MM.1S (cell line): ENCODE data around the gene SMURF1.

Experiments used
- DNase-seq: peaks from one replicate; pipeline ENCODE4 v3.0.0-alpha.2; 2015
- H2AFZ ChIP-seq: fragments of 300-600 bp; sonication (generic); 2 replicates; pipeline ENCODE4 v1.6.0; 2016; ENCODE audit warnings: antibody characterized with exemption, low read length
- H3F3A ChIP-seq: fragments of 300-600 bp; sonication (generic); 2 replicates; pipeline ENCODE4 v1.6.1; 2016; ENCODE audit warnings: mild to moderate bottlenecking, antibody characterized with exemption, low read length, moderate library complexity, mixed read lengths; ENCODE audit not compliant: insufficient read depth
- H3K27ac ChIP-seq: fragments of 300-600 bp; sonication (generic); 2 replicates; pipeline ENCODE4 v1.5.1; 2016; ENCODE audit warnings: mild to moderate bottlenecking, low read length
- H3K27me3 ChIP-seq: fragments of 300-600 bp; sonication (generic); replicated peaks from 2 replicates; pipeline ENCODE4 v1.6.0; 2016; ENCODE audit warnings: low read length; ENCODE audit not compliant: insufficient read depth
- H3K36me3 ChIP-seq: fragments of 300-600 bp; sonication (generic); replicated peaks from 2 replicates; pipeline ENCODE4 v1.6.1; 2016; ENCODE audit warnings: mild to moderate bottlenecking, low read length, mixed read lengths; ENCODE audit not compliant: insufficient read depth
- H3K4me1 ChIP-seq: fragments of 300-600 bp; sonication (generic); 2 replicates; pipeline ENCODE4 v1.6.1; 2016; ENCODE audit warnings: low read length, mixed read lengths
- H3K4me2 ChIP-seq: fragments of 300-600 bp; sonication (generic); 2 replicates; pipeline ENCODE4 v1.6.0; 2016; ENCODE audit warnings: low read depth, low read length
- H3K4me3 ChIP-seq: fragments of 300-600 bp; sonication (generic); 2 replicates; pipeline ENCODE4 v1.5.1; 2016; ENCODE audit warnings: low read length, mixed read lengths
- H3K79me2 ChIP-seq: fragments of 300-600 bp; sonication (generic); 2 replicates; pipeline ENCODE4 v1.6.1; 2016; ENCODE audit warnings: mixed run types, low read length, mixed read lengths
- H3K9ac ChIP-seq: fragments of 300-600 bp; sonication (generic); 2 replicates; pipeline ENCODE4 v1.6.1; 2016; ENCODE audit warnings: low read length, mixed read lengths
- H3K9me2 ChIP-seq: fragments of 300-600 bp; sonication (generic); replicated peaks from 2 replicates; pipeline ENCODE4 v1.6.1; 2016; ENCODE audit warnings: mild to moderate bottlenecking, low read length, mixed read lengths; ENCODE audit not compliant: insufficient read depth
- H3K9me3 ChIP-seq: fragments of 300-600 bp; sonication (generic); replicated peaks from 2 replicates; pipeline ENCODE4 v1.6.1; 2016; ENCODE audit warnings: mild to moderate bottlenecking, low read length, mixed read lengths; ENCODE audit not compliant: insufficient read depth
- H4K20me1 ChIP-seq: fragments of 300-600 bp; sonication (generic); 2 replicates; pipeline ENCODE4 v1.6.1; 2016; ENCODE audit warnings: mild to moderate bottlenecking, low read length, moderate library complexity, mixed read lengths; ENCODE audit not compliant: insufficient read depth
- EZH2 ChIP-seq: fragments of 300-600 bp; sonication (generic); optimal IDR thresholded peaks from 2 replicates; pipeline ENCODE3; 2017; ENCODE audit warnings: low read depth, mild to moderate bottlenecking, antibody characterized with exemption, low read length, mixed read lengths
- EZH2phosphoT487 ChIP-seq: fragments of 300-600 bp; sonication (generic); IDR thresholded peaks from 2 replicates; pipeline ENCODE4 v1.6.1; 2018; ENCODE audit warnings: antibody characterized with exemption, low read length
- TF ChIP-seq, protein P1 (sequence below): fragments of 300-600 bp; sonication (generic); IDR thresholded peaks from 2 replicates; pipeline ENCODE4 v1.5.1; 2016; ENCODE audit warnings: antibody characterized with exemption, low read length, mixed read lengths

SMURF1 gene

DNA sequence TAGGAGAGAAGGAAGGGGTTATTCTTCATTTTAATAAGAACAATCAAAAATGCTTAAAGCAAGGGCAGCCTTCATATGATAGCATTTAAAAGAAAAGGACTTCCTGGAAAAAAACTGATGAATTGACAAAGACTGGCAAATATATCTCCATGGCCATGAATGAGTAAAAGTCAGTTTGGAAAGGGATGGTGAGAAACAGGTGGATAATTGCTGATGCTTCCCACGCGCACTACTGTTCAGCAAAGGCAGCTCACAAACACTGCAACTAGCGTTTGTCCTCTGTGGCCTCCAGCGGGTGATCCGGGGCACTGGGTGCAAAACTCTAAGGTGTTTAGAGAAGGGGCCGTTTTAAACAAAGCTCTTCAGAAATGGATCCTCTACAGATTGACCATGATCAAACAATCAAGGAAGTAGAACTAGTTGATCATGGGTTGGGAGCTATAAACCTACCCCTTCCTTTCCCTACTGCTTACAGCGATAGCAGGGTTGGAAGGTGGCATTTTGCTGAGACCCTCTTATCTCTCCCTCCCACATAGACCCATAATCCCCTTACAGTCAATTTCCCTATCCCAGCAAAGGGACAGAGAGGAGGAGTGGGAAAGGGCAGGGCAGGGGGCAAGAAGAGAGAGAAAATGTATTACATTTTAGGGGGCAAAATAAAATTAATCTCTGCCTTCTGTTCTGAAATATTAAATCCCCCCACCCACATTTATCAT lies 53.8 kb downstream of the SMURF1 start:
- Histone ChIP-seq H3K4me3 (no peak overlapping the region), H3K27me3 (no peaks in the 10 kb centered on the region), H3K79me2 (peaks cover 46% of the 10 kb centered on the region), H2AFZ (no peak overlapping the region), H3K36me3 (no peaks in the 10 kb centered on the region), H4K20me1 (no peaks in the 10 kb centered on the region; the same call in 1 of the 2 replicates), H3K4me1 (no peaks in the 10 kb centered on the region), H3K9ac (no peak overlapping the region), H3K4me2 (no peak overlapping the region), H3K9me2 (no peaks in the 10 kb centered on the region), H3K9me3 (no peaks in the 10 kb centered on the region), H3F3A (no peaks in the 10 kb centered on the region), H3K27ac (no peak overlapping the region)
- TF ChIP-seq EZH2 (no peak), EZH2phosphoT487 (no peak)
- TF ChIP-seq, protein P1, sequence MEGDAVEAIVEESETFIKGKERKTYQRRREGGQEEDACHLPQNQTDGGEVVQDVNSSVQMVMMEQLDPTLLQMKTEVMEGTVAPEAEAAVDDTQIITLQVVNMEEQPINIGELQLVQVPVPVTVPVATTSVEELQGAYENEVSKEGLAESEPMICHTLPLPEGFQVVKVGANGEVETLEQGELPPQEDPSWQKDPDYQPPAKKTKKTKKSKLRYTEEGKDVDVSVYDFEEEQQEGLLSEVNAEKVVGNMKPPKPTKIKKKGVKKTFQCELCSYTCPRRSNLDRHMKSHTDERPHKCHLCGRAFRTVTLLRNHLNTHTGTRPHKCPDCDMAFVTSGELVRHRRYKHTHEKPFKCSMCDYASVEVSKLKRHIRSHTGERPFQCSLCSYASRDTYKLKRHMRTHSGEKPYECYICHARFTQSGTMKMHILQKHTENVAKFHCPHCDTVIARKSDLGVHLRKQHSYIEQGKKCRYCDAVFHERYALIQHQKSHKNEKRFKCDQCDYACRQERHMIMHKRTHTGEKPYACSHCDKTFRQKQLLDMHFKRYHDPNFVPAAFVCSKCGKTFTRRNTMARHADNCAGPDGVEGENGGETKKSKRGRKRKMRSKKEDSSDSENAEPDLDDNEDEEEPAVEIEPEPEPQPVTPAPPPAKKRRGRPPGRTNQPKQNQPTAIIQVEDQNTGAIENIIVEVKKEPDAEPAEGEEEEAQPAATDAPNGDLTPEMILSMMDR: no peak
- DNase-seq: no peak

DNA sequence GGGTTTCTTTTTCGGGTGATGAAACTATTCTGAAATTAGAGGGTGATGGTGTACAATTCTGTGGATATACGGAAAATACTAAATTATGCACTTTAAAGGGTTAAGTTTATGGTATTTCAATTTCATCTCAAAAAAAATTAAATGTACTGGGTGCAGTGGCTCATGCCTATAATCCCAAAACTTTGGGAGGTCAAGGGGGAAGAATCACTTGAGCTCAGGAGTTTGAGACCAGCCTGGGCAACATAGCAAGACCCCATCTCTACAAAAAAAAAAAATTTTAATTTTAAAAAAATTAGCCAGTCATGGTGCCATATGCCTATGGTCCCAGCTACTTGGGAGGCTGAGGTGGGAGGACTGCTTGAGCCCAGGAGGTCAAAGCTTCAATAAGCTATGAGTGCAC lies 57.0 kb downstream of the SMURF1 start:
- no peak overlapping the region for H3K9ac ChIP-seq
- no peak overlapping the region for H2AFZ ChIP-seq
- H3K9me3 ChIP-seq: no peaks in the 10 kb centered on the region
- no peaks in the 10 kb centered on the region for H3F3A ChIP-seq
- H3K9me2 ChIP-seq: no peaks in the 10 kb centered on the region
- DNase-seq: no peak
- H3K27ac ChIP-seq: no peak overlapping the region
- no peaks in the 10 kb centered on the region for H3K36me3 ChIP-seq
- no peak overlapping the region for H3K4me3 ChIP-seq
- TF ChIP-seq, protein P1: no peak
- TF ChIP-seq EZH2phosphoT487 (no peak), EZH2 (no peak)
- no peaks in the 10 kb centered on the region for H3K4me1 ChIP-seq
- no peak overlapping the region for H3K4me2 ChIP-seq
- H3K27me3 ChIP-seq: no peaks in the 10 kb centered on the region
- peaks cover 23% of the 10 kb centered on the region for H3K79me2 ChIP-seq
- no peaks in the 10 kb centered on the region for H4K20me1 ChIP-seq

DNA sequence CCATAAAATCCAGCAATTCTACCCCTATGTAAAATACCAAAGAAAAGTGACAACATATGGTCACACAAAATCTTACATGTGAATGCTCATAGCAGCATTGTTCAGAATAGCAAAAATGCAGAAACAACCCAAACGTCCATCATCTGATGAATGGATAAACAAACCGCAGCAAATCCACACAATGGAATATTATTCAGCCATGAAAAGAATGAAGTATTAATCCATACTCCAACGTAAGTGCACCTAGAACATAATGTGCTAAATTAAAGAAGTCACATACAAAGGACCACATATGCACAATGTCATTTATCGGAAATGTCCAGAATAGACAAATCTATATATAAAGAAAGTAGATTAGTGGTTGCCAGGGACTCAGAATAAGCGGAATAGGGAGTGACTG lies 57.4 kb downstream of the SMURF1 start:
- H2AFZ ChIP-seq: no peak overlapping the region
- TF ChIP-seq, protein P1: no peak
- TF ChIP-seq EZH2 (no peak), EZH2phosphoT487 (no peak)
- no peaks in the 10 kb centered on the region for H4K20me1 ChIP-seq
- H3K79me2 ChIP-seq: peaks cover 19% of the 10 kb centered on the region
- no peak overlapping the region for H3K9ac ChIP-seq
- H3F3A ChIP-seq: no peaks in the 10 kb centered on the region
- no peaks in the 10 kb centered on the region for H3K36me3 ChIP-seq
- H3K27ac ChIP-seq: no peak overlapping the region
- no peak overlapping the region for H3K4me2 ChIP-seq
- H3K9me2 ChIP-seq: no peaks in the 10 kb centered on the region
- no peaks in the 10 kb centered on the region for H3K27me3 ChIP-seq
- no peaks in the 10 kb centered on the region for H3K4me1 ChIP-seq
- no peak for DNase-seq
- H3K9me3 ChIP-seq: no peaks in the 10 kb centered on the region
- H3K4me3 ChIP-seq: no peak overlapping the region
